Measurements from ENCODE around the gene CCDC24. TPM values are rescaled to one million over a fixed set of nuclear protein-coding genes. Genes with fewer than 3 reads are reported as not detected.

CCDC24 gene
- total and polyA plus RNA-seq, 2 donors (not counting 3 experiments of a cell fraction or from before 2014, with no cell fraction given), result 2.2 to 3.1 TPM

DNA sequence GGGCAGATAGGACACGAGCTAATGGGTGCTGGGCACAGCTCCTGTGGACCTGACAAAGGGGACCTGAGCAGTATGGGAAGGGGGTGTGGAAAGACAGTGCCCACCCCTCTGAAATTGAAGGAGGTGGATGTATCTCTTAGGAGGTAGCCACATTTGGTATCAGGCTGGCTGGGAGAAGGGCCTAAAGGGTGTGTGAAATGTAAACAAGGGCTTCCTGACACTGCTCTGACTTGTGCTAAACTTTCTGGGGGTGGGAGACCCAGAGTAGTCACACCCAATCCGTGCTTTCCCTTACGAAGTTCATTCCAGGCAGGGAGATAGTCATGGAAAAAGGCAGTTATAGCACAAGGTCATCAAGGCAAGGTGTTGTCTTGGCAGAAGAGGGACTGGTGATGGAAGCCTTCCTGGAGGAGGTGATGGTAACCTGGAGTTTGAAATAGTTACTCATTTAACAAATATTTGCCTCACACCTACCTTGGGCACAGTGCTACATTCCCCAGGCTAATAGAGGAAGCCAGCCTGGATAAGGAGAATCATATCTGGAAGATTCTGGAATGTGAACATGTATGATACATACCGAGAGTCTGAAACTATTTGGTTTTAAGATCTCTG is 5.3 kb upstream of the CCDC24 start:
- Histone ChIP-seq H3K4me3 (replicated peaks in 1 of 3; ENCODE audit: insufficient read depth in 1 of 3, low read depth in 1 of 3, low read length in 3 of 3) (no peak overlapping the region), H4K20me1 (replicated peaks; ENCODE audit: control insufficient read depth, extremely low read depth, insufficient read depth, low read length) (no peaks in the 10 kb centered on the region), H3K4me2 (ENCODE audit: insufficient read depth, low read length) (no peak overlapping the region), H3K36me3 (ENCODE audit: control insufficient read depth in 2 of 2, extremely low read depth in 1 of 2, insufficient read depth in 2 of 2, low read length in 2 of 2) (peaks cover 0 to 10% of the 10 kb centered on the region in 2 experiments), H3K9me1 (replicated peaks; ENCODE audit: control insufficient read depth, extremely low read depth, insufficient read depth, low read length) (no peaks in the 10 kb centered on the region), H3K9me3 (replicated peaks; ENCODE audit: control insufficient read depth, insufficient read depth, low read length) (no peaks in the 10 kb centered on the region), H3K27ac (ENCODE audit: insufficient read depth, low read depth, low read length) (no peak overlapping the region), H3K9ac (replicated peaks; ENCODE audit: extremely low read depth, insufficient read depth, low read length) (no peak overlapping the region), H3K4me1 (ENCODE audit: control insufficient read depth, extremely low read depth, insufficient read depth, low read length) (peaks cover 2% of the 10 kb centered on the region), H3K27me3 (ENCODE audit: control insufficient read depth in 2 of 2, insufficient read depth in 2 of 2, low read length in 2 of 2) (no peaks in the 10 kb centered on the region), H2AFZ (ENCODE audit: low read depth, low read length) (no peak overlapping the region), H3K79me2 (ENCODE audit: control insufficient read depth, insufficient read depth, low read length) (peaks cover 6% of the 10 kb centered on the region)
- TF ChIP-seq EZH2 (IDR thresholded peaks at IDR 0.05; ENCODE audit: borderline replicate concordance, low read depth, low read length, severe bottlenecking) (no peak), MYC (IDR thresholded peaks at IDR 0.05; ENCODE audit: low read depth, low read length) (no peak), FOS (IDR thresholded peaks at IDR 0.05; ENCODE audit: borderline replicate concordance, insufficient read depth, low read length) (no peak), POLR2A (IDR thresholded peaks at IDR 0.05; ENCODE audit: low read depth, low read length) (no peak), GATA2 (IDR thresholded peaks at IDR 0.05; ENCODE audit: insufficient read depth, insufficient read length, low read depth, low read length) (no peak), JUN (IDR thresholded peaks at IDR 0.05; ENCODE audit: borderline replicate concordance, insufficient read depth, insufficient read length, low read depth) (no peak), POLR2AphosphoS5 (IDR thresholded peaks at IDR 0.05; ENCODE audit: insufficient read depth, low read depth, low read length) (no peak)
- TF ChIP-seq, protein P1, sequence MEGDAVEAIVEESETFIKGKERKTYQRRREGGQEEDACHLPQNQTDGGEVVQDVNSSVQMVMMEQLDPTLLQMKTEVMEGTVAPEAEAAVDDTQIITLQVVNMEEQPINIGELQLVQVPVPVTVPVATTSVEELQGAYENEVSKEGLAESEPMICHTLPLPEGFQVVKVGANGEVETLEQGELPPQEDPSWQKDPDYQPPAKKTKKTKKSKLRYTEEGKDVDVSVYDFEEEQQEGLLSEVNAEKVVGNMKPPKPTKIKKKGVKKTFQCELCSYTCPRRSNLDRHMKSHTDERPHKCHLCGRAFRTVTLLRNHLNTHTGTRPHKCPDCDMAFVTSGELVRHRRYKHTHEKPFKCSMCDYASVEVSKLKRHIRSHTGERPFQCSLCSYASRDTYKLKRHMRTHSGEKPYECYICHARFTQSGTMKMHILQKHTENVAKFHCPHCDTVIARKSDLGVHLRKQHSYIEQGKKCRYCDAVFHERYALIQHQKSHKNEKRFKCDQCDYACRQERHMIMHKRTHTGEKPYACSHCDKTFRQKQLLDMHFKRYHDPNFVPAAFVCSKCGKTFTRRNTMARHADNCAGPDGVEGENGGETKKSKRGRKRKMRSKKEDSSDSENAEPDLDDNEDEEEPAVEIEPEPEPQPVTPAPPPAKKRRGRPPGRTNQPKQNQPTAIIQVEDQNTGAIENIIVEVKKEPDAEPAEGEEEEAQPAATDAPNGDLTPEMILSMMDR (IDR thresholded peaks at IDR 0.05; ENCODE audit: extremely low read depth in 1 of 2, insufficient read depth in 1 of 2, low read depth in 1 of 2, low read length in 2 of 2), result no peak
- TF ChIP-seq, protein P2, sequence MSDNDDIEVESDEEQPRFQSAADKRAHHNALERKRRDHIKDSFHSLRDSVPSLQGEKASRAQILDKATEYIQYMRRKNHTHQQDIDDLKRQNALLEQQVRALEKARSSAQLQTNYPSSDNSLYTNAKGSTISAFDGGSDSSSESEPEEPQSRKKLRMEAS (IDR thresholded peaks at IDR 0.05; ENCODE audit: insufficient read depth, insufficient read length), result no peak
- ChIA-PET POLR2A (no interaction called here), CTCF (interaction anchor here (1.3 kb wide), 1 partner anchor 62 kb away, joined by 8 read pairs; no protein-coding TSS in a partner anchor)
- no peak for DNase-seq (ENCODE audit: low read depth, low spot score)
- BruUV-seq (replicated peaks), result no TSS peak
- intact Hi-C loops (cut with micrococcal nuclease), result no loop called here
- FAIRE-seq, result no peak
- dilution Hi-C loops (cut with MboI; ENCODE audit: extremely low pct_ligation_motif_present, low sequenced_read_pairs), result no loop called here

Data from endothelial cell of umbilical vein (primary cell).